VCaP (cell line): ENCODE data around the gene COQ8A.

ENCODE experiments used
- H3K27ac ChIP-seq: fragments of 450-650 bp; 2 replicates; pipeline ENCODE4 v1.5.1; 2017
- CTCF ChIP-seq: fragments of 450-650 bp; conservative IDR thresholded peaks from 2 replicates; pipeline ENCODE4 v1.5.1; 2017; ENCODE audit warnings: mild to moderate bottlenecking, moderate library complexity

Gene COQ8A

GRCh38 chr1:226958300-226958699 is 18.2 kb downstream of the COQ8A start:
- H3K27ac ChIP-seq, result no peak overlapping the region
- no peak for TF ChIP-seq CTCF

DNA sequence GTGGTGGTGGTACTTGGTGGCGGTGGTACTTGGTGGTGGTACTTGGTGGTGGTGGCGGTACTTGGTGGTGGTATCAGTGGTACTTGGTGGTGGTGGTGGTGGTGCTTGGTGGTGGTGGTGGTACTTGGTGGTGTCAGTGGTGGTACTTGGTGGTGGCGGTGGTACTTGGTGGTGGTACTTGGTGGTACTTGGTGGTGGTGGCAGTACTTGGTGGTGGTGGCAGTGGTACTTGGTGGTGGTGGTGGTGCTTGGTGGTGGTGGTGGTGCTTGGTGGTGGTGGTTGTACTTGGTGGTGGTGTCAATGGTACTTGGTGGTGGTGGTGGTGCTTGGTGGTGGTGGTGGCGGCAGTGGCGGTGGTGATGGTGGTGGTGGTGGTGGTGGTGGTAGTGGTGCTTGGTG is 20.2 kb downstream of the COQ8A start:
- TF ChIP-seq CTCF, result no peak
- H3K27ac ChIP-seq, result no peak overlapping the region

GRCh38 chr1:226960944-226961765 is 21.1 kb downstream of the COQ8A start:
- TF ChIP-seq CTCF, result no peak
- H3K27ac ChIP-seq, result no peak overlapping the region

GRCh38 chr1:226962421-226963391 is 22.6 kb downstream of the COQ8A start:
- no peak for TF ChIP-seq CTCF
- H3K27ac ChIP-seq, result no peak overlapping the region

DNA sequence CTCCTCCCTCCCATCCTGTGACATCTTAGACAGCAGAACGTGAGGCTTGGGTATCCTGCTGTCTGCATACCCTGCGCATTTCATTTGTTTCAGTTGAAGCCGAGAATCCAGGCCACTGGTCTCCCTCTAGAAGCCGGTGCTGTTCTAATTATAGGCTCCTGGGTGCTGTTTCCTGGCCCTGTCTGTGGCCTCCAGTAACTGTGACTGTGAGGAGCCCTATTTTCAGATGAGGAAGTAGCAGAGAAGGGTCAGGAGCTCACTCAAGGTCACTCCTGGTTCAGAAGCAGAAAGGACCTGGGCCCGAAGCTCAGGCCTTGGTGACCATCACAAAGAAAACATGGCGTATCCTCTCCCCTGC is 24.0 kb downstream of the COQ8A start:
- no peak for TF ChIP-seq CTCF
- H3K27ac ChIP-seq, result no peak overlapping the region

DNA sequence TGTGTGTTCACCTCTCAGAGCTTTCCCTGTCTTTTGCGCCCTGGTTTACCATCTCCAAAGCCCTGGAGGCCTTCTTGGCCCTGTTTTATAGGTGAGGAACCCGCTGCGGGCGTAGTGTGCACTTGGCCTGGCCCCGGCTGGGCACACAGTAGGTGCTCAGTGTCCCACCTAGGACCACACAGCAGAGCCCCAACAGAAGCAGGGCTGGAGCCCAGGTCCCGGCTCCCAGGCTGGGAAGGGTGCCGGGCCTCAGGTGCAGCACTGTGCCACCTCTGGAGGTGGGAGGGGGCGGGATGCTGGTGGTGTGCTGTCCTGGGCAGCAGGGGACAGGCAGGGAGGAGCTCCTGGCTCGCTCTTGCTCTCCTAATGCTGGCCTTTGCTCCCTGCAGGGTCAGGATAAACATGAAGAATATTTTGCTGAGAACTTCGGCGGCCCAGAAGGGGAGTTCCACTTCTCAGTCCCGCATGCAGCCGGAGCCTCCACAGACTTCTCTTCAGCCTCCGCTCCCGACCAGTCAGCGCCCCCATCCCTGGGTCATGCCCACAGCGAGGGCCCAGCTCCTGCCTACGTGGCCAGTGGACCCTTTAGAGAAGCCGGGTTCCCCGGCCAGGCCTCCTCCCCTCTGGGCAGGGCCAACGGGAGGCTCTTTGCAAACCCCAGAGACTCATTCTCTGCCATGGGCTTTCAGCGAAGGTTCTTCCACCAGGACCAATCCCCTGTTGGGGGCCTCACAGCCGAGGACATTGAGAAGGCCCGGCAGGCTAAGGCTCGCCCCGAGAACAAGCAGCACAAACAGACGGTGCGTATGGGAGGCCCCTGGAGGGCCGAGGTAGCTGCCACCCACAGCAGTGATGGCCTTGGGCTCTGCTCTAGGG is 24.8 kb downstream of the COQ8A start:
- TF ChIP-seq CTCF, result no peak
- H3K27ac ChIP-seq, result no peak overlapping the region
